Bronchial epithelial cell (primary cell): Measurements from ENCODE around the gene PPP6R2. TPM values are rescaled to one million over a fixed set of nuclear protein-coding genes. Genes with fewer than 3 reads are reported as not detected.

Source experiments
- DNase-seq: peaks from one replicate; pipeline ENCODE4 v3.0.0-alpha.2; 2010; ENCODE audit warnings: low read depth
- FAIRE-seq: peaks from 2 replicates; lab custom pipeline; 2011; peaks lifted over from hg19 to GRCh38; lab: Jason Lieb, UNC
- H3K27me3 ChIP-seq: 2 replicates; pipeline ENCODE4 v1.5.1; 2011; ENCODE audit warnings: low read length; ENCODE audit not compliant: control insufficient read depth, insufficient read depth
- H3K36me3 ChIP-seq: 2 replicates; pipeline ENCODE4 v1.5.1; 2011; ENCODE audit warnings: low read length; ENCODE audit not compliant: control insufficient read depth, insufficient read depth
- H3K4me3 ChIP-seq: 2 replicates; pipeline ENCODE4 v1.5.1; 2011; ENCODE audit warnings: mild to moderate bottlenecking, low read depth, low read length, control low read depth
- total RNA-seq: library from RNA; depleted of rRNA; stranded (reverse); fragments of >200 nt; gene quantifications from 2 replicates; pipeline ENCODE4 v1.2.1, GENCODE V29; 2014
- TF ChIP-seq, protein P1 (sequence below): IDR thresholded peaks from 2 replicates; pipeline ENCODE4 v1.5.1; 2011; ENCODE audit warnings: mild to moderate bottlenecking, moderate library complexity, low read length, control low read depth, inconsistent platforms; ENCODE audit not compliant: insufficient read depth, severe bottlenecking

PPP6R2 gene, protein sequence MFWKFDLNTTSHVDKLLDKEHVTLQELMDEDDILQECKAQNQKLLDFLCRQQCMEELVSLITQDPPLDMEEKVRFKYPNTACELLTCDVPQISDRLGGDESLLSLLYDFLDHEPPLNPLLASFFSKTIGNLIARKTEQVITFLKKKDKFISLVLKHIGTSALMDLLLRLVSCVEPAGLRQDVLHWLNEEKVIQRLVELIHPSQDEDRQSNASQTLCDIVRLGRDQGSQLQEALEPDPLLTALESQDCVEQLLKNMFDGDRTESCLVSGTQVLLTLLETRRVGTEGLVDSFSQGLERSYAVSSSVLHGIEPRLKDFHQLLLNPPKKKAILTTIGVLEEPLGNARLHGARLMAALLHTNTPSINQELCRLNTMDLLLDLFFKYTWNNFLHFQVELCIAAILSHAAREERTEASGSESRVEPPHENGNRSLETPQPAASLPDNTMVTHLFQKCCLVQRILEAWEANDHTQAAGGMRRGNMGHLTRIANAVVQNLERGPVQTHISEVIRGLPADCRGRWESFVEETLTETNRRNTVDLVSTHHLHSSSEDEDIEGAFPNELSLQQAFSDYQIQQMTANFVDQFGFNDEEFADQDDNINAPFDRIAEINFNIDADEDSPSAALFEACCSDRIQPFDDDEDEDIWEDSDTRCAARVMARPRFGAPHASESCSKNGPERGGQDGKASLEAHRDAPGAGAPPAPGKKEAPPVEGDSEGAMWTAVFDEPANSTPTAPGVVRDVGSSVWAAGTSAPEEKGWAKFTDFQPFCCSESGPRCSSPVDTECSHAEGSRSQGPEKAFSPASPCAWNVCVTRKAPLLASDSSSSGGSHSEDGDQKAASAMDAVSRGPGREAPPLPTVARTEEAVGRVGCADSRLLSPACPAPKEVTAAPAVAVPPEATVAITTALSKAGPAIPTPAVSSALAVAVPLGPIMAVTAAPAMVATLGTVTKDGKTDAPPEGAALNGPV
- 50.5 and 57.5 TPM in 2 replicates for total RNA-seq

DNA sequence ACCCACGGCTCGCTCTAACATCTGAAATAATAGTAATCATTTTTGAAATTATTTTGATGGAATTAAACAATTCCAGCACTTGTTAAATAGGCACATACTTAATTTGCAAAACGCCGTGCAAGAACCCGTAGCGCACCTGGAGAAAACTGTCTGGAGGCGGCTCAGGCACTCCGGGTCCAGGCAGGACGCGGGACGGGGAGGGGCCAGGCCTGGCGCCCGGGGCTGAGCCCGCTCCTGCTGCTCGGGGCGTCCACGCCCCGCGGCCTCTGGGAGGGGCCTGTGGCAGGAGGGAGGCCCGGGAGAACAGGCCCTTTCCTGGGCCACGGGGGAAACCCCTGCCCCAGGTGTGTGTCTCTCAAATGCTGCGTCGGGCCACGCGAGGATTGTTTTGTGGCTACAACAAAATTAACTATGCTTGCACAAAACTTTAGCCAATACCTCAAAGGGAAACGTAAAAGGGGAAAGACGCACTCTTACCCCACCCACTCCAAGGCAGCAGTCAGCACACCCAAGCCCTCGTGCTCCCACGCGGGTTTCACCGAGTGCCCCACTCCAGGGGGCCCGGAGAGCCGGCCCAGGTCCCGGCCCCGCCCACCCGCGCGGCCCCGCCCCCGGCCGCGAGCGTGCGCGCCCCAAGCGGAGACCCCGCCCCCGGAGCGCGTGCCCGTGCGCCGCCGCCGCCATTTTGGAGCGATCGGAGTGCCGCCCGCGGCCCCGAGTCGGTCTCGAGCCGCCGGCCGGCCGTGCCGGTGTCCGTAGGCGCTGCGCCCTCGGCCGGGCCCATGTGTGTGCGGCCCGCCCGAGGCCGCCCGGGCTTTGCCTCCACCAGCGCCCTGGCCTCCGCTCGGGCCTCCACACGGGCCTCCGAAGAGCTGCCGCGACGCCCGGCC is at the start of gene PPP6R2:
TSS of gene PPP6R2 (plus strand) at position 677 of the 890 bp plus-strand sequence. CDS start 50,582 bp downstream, outside the sequence.
- TF ChIP-seq, protein P1, sequence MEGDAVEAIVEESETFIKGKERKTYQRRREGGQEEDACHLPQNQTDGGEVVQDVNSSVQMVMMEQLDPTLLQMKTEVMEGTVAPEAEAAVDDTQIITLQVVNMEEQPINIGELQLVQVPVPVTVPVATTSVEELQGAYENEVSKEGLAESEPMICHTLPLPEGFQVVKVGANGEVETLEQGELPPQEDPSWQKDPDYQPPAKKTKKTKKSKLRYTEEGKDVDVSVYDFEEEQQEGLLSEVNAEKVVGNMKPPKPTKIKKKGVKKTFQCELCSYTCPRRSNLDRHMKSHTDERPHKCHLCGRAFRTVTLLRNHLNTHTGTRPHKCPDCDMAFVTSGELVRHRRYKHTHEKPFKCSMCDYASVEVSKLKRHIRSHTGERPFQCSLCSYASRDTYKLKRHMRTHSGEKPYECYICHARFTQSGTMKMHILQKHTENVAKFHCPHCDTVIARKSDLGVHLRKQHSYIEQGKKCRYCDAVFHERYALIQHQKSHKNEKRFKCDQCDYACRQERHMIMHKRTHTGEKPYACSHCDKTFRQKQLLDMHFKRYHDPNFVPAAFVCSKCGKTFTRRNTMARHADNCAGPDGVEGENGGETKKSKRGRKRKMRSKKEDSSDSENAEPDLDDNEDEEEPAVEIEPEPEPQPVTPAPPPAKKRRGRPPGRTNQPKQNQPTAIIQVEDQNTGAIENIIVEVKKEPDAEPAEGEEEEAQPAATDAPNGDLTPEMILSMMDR: no peak
- Histone ChIP-seq H3K36me3 (peaks cover 3% of the 10 kb centered on the region), H3K4me3 (peak within 1 kb of the TSS; percentile 73), H3K27me3 (no peaks in the 10 kb centered on the region)
- DNase-seq: peak; percentile 47
- FAIRE-seq: no peak

DNA sequence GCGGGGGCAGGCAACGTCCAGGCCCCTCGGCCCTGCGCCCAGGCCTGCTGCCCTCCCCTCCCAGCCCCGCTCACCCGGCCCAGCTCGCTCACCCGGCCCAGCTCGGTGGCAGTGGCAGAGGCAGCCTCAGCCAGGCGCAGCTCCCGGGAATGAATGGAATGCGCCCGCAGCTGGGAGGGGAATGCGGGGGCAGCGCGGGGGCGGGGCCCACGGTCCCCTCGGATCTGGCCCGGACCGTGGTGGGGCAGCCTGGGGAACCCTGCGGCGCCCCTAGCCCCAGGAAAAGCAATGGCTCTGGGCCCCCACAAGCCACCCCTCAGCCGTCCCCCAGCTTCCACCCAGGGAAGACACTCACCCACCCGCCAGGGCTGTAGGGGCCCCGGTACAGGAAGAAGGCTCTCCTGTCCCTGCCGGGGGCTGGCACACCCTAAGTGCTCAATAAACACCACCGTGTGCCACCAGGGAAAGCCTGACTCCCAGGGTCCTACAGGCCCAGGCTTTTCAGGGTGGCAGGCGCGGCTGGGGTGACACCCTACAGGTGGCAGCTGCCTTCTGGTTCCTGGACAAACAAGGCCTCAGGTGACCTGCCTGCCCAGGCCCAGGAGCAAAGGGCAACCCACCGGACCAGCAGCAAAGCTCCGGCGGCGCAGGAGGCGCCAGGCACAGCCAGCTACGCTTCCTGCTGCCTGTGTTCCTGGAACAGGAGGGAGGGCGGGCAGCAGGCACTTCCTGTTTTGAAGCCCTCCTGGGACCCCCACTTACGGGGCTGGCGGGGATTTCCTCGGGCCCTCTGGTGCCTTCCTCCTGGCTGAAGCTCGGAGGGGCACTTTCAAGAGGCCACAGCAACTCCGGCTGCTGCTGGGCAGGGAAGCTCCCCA is 49.4 kb upstream of the PPP6R2 start:
- FAIRE-seq (no peak), DNase-seq (peak; percentile 33)
- H3K36me3 ChIP-seq: peaks cover 41% of the 10 kb centered on the region
- no peaks in the 10 kb centered on the region for H3K27me3 ChIP-seq
- TF ChIP-seq, protein P1: no peak
- peak overlapping the region; percentile 21 for H3K4me3 ChIP-seq

DNA sequence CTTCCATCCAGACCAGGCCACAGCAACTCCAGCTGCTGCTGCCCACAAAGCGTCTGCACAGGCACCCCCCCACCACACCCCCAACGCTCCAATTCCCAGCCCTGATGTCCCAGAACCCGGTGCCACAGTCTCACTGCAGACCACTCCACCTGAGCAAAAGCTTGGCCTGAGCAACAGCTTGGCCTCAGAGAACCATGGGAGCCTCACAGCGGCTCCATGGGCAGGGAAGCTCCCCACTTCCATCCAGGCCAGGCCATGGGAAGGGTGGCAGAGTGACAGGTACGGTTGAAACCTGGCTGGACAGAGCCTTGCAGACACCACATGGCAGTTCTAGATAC is 48.8 kb upstream of the PPP6R2 start:
- TF ChIP-seq, protein P1: no peak
- H3K4me3 ChIP-seq: no peak overlapping the region
- FAIRE-seq (no peak), DNase-seq (no peak)
- H3K36me3 ChIP-seq: peaks cover 36% of the 10 kb centered on the region
- H3K27me3 ChIP-seq: no peaks in the 10 kb centered on the region

DNA sequence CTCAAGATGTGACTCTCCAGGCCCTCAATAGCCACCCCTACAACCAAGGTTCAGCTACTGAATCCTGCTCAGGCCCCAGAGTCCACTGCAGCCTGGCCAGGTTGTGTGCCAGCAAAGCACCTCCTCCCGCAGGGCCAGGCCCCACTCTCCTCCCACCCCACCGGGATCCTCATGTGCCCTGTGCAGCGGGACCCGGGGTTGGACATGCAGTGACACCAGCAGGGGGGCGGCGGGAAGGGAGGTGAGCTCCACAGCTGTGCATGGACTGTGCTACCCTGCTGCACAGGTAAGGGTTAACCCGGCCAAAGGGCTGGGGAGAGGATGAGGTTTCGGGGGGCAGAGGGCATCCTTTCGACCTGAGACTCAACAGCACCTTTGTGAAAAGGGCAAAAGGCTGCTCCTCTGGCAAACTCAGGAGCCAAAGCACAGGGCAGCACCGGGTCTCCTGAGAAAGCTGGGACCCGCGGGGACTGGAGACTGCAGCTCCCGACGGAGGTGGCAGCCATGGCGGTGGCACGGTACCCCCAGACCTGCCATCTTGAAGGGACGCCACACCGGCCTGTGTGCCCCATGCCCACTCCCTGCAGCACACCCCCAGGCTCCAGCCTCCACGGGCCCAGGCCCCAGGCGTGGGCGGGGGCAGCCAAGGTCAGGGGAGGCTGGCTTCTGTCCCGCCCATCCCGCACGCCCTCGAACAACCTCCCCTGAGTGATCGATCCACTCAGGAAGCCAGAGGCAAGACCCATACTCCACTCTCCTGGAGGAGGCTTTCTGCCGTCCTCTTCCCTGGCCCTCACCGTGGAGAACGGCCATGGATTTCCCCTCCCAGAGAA is 46.3 kb upstream of the PPP6R2 start:
- TF ChIP-seq, protein P1: no peak
- H3K4me3 ChIP-seq: no peak overlapping the region
- no peaks in the 10 kb centered on the region for H3K27me3 ChIP-seq
- FAIRE-seq: no peak
- DNase-seq: no peak
- H3K36me3 ChIP-seq: peaks cover 20% of the 10 kb centered on the region
